Renal cortical epithelial cell (primary cell): ENCODE data around the gene SEMA4B. TPM values are rescaled to one million over a fixed set of nuclear protein-coding genes. Genes with fewer than 3 reads are reported as not detected.

Source experiments
- DNase-seq: peaks from one replicate; pipeline ENCODE4 v3.0.0-alpha.2; 2011; ENCODE audit warnings: low read depth
- total RNA-seq: library from RNA; depleted of rRNA; stranded (reverse); fragments of >200 nt; gene quantifications from 2 replicates; pipeline ENCODE4 v1.2.3, GENCODE V29; 2014

The SEMA4B gene
- total RNA-seq, 1 donor from 2014 or later, result 154 TPM

GRCh38 chr15:90225504-90226234, 24.5 kb downstream of the SEMA4B start:
- no peak for DNase-seq

- no peak for DNase-seq
These were observed 26.2 kb downstream of the SEMA4B start for GRCh38 chr15:90227336-90227735.

- DNase-seq, result no peak
These were observed 27.0 kb downstream of the SEMA4B start for GRCh38 chr15:90227816-90228772.

GRCh38 chr15:90228960-90229359, 27.8 kb downstream of the SEMA4B start:
- DNase-seq, result no peak

- peak; percentile 47 for DNase-seq
These were observed 29.0 kb downstream of the SEMA4B start for GRCh38 chr15:90230071-90230494.

GRCh38 chr15:90230610-90231009, 29.5 kb downstream of the SEMA4B start:
- no peak for DNase-seq

GRCh38 chr15:90231028-90232017, 30.2 kb downstream of the SEMA4B start:
- DNase-seq, result peak; percentile 29

GRCh38 chr15:90232196-90232595, 31.1 kb downstream of the SEMA4B start:
- peak; percentile 68 for DNase-seq

GRCh38 chr15:90232941-90233386, 31.8 kb downstream of the SEMA4B start:
- DNase-seq, result peak; percentile 64

- DNase-seq, result peak; percentile 86
These were observed 32.4 kb downstream of the SEMA4B start, which contains the start of gene CIB1 for GRCh38 chr15:90233387-90234095. Gene CIB1, minus strand, starts transcription at chr15:90233941. Its CDS starts 56 bp downstream, at chr15:90233885.

- DNase-seq, result peak; percentile 28
These were observed 33.2 kb downstream of the SEMA4B start, which contains the start of gene GDPGP1 for GRCh38 chr15:90234096-90234988. Gene GDPGP1, plus strand, starts transcription at chr15:90234209. Its CDS starts 6,700 bp downstream, at chr15:90240909.

GRCh38 chr15:90239371-90239770, 38.2 kb downstream of the SEMA4B start:
- DNase-seq, result no peak

- DNase-seq, result no peak
These were observed 39.7 kb downstream of the SEMA4B start for GRCh38 chr15:90240856-90241255.

- DNase-seq, result no peak
These were observed 40.4 kb downstream of the SEMA4B start for GRCh38 chr15:90241343-90242192.

GRCh38 chr15:90243943-90244639, 43.0 kb downstream of the SEMA4B start:
- no peak for DNase-seq

- no peak for DNase-seq
These were observed 47.7 kb downstream of the SEMA4B start for GRCh38 chr15:90248789-90249202.

GRCh38 chr15:90249203-90249863, 48.2 kb downstream of the SEMA4B start, which contains the start of gene TTLL13:
Gene TTLL13, plus strand, starts transcription at chr15:90249556. Its CDS starts 1,075 bp downstream, at chr15:90250631.
- peak; percentile 68 for DNase-seq
